Activated T-cell treated with anti-CD3 and anti-CD28 coated beads for 48 hours (primary cell): ENCODE data around the gene LCE5A.
"Not testable (repeated sequence)": the region's sequence is repeated elsewhere in the genome, so short reads cannot be mapped to it uniquely, and the experiment has no call there.

Experiments used
- DNase-seq: peaks from one replicate; pipeline ENCODE4 v3.0.0-alpha.2; 2020; ENCODE audit warnings: low read depth

LCE5A gene, protein sequence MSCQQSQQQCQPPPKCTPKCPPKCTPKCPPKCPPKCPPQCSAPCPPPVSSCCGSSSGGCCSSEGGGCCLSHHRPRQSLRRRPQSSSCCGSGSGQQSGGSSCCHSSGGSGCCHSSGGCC

DNA sequence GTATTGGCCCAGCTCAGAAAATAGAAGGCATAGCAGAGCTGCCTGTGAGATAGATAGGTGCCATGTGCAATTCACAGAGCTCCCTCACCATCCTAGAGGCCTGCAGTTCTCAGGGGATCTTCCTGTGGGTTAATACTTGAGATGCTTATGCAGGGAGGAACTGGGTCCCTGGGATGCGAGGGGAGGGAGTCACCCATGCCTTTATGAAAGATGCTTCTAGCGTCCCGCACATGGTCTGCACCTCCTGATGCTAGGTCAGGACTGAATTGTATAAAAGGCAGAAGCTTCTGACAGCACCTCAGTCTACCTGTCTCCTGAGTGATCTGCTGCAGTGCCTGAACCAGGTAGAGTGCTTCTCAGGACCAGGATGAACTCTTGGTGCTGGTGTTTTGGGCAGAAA, at the start of gene LCE5A:
Gene LCE5A (plus strand): TSS at position 301 of the 400 bp plus-strand sequence. CDS start 732 bp downstream, outside the sequence.
- DNase-seq, result no peak

DNA sequence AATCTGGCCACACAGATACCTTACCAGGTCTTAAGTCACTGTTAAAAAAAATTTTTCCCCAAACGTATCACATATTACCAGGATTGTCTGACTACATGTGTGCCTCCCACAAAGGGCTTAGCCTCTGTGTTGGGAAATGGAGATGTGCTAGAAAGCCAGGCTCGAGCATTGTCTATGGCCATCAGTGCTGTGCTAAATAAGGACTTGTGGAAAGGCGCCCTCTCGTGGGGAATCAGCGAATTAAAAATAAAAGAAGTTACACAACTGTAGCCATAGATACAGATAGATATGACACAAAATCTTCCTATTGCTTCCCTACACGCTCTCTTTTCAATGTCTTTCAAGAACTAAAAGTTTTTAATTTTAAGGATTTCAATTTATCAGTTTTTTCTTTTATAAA, 49.1 kb upstream of the LCE5A start:
- DNase-seq, result peak; percentile 34

DNA sequence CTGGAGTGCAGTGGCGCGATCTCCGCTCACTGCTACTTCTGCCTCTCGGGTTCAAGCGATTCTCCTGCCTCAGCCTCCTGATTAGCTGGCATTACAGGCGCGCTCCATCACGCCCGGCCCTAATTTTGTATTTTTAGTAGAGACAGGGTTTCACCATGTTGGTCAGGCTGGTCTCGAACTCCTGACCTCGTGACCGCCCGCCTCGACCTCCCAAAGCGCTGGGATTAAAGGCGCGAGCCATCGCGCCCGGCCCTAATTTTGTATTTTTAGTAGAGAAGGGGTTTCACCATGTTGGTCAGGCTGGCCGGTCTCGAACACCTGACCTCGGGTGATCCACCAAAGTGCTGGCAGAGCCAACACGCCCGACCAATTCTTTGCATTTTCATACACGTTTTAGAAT, 48.0 kb upstream of the LCE5A start:
- no peak for DNase-seq

DNA sequence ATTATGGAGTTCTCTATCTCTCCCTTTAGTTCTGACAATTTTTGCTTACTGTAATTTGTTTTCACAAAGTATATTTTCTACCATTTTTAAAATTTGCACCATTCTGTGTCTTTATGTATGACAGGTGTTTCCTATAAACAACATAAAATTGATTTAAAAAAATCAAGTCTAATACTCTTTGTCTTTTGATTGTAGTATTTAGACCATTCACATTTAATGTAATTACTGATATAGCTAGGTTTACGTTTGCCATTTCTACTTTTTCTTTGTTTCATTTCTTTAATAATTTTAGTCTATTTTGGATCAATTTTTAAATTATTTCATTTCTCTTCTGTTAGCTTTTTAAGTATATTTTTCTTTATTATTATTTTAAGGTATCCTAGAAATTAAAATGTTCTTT, 44.4 kb upstream of the LCE5A start:
- no peak for DNase-seq

DNA sequence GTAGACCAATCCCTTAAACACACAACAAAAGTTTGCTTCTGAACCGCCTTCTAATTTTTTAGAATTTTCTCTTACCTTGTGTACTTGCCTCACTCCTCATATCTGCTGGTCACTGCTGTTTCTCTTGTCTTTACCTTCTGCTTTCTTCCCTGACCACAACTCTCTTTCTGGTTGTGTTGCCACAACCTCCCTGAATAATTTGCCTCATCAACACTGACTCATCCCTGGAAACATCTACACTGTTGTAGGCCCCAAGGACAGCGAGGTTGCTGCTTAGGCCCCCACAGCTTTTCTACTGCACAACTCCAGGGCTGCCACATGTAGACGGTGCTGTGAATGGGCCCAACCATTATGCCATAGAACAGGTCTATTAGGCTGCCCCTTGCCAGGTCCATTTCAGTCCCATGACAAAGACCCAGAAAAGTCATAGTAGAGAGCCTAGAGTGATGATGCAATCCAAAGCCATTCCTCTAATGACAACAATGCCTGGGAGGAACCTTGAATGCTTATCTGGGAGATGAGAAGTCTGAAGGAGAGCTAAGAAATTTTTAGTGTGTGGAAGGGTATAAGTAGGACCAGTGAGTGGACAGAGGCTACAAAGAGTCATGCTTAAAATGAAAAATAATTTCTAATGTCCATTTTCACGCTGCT, 36.6 kb upstream of the LCE5A start:
- no peak for DNase-seq

DNA sequence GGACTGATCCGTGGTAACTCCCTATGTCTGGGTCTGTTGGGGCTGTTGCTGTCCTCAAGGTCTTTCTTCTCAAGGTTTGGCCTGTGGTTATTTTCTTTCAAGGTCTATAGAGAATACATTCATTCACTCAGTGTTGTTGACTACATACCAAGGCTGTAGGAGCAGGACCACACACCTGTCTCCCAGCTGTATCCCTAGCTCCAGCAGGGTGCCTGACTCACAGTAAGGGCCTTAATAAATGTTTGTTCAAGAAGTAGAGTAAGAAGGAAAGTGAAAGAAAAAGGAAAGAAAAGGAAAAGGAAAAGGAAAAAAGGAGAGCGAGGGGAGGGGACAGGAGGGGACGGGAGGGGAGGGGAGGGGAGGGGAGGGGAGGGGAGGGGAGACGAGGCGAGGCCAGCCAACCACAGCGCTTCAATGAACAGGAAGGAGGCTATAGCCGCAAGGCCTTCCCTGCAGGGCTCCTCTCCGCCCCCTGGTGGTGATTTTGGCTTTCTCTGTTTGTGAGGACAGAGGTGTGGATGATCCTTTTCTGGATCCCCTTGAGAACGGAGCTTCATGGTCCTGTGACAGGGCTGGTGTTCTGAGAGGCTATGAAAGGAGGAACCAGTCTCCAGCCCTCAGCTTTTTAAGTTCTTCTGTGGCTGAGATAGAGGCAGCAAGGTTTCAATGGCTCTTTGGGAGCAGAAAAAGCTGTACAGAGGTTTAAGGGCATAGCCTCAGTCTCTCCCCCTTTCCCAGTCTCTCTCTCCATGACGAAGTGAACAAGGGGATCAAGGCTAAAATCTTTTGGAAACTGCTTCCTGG, 30.6 kb upstream of the LCE5A start:
- DNase-seq, result peak; percentile 49

DNA sequence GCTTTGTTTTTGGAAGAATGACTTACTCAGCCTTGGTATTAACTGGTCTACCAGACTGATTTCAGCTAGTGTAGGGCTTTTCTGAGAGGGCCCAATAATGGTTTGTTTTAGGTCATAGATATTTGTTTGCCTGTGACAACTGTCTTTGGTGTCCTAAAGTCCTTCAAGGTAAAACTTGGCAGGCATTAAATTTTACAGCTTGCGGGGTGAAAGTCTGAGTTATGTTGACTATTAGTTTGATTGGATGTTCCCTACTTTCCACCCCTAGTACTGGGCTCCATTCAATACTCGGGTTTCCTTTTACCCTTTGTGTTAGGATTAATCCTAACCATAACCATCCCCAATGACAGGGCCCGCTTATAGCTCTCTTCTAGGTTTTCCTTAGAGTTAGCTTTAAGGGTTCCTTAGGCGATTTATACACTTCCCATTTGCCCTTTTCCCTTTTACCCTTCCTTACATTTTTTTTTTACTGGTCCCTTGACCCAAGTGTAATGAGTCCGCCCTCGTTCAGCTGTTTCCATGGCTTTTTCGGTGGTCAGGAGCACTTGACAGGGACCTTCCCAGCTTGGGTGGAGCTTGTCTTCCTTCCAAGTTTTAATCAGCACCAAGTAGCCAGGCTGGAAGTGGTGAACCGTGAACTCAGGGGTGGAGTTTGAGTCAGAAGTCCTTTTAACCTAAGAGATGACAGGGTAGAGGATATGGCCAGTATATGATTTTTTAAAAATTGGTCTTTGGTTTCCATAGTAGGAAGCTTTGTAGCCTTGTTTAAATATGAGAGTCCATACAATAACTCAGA, 28.5 kb upstream of the LCE5A start:
- DNase-seq, result no peak

DNA sequence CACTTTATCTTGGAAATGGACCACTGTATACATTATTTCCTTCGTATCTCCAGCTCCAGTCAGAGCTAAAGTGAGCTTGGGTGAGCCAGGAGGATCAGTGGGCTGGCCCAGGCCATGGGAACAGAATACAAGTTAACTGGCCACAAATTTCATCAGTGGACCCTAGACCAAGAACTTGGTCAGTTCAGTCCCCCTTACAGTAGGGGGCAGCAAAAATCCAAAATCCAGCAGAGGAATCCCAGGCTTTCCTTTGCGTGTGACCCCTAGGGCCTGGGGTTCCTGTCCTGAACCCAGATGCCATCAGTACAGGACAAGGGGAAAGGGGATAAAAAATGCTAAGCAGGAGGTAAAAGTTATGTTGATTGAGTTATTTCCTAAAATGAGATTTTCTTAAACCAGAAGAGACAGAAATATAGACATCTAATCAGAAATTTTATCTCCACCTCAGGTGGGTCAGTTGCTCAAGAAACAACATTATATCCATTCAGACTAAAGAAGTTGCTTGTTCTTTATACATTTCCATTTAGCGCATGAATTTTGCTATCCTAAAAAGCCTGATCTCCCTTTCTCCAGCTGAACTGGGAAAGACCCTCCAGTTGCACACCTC, 24.1 kb upstream of the LCE5A start:
- DNase-seq, result no peak

DNA sequence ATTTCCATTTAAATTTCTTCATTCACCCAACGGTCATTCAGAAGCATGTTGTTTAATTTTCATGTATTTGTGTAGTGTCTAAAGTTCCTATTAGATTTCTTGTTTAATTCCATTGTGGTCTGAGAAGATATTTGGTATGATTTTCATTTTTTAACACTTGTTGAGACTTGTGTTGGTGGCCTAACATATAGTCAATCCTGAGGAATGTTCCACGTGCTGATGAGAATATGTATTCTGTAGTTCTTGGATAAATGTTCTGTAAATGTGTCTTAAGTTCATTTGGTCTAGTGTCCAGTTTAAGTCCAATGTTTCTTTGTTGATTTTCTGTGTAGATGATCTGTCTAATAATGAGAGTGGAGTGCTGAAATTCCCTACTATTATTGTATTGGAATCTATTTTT, 22.7 kb upstream of the LCE5A start:
- DNase-seq, result no peak

DNA sequence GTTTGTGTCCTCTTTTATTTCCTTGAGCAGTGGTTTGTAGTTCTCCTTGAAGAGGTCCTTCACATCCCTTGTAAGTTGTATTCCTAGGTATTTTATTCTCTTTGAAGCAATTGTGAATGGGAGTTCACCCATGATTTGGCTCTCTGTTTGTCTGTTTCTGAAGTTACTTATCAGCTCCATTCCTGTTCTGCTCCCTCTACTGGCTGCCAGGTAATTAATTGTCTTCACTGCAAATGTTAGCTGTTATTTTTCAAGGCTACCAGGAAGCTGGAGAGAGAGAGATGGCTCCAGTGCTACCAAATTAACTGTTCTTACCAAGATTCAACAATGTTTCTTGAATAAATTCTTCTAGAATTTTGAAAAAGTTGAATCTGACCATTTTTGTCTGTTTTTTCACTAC, 19.1 kb upstream of the LCE5A start:
- not testable (repeated sequence) for DNase-seq

DNA sequence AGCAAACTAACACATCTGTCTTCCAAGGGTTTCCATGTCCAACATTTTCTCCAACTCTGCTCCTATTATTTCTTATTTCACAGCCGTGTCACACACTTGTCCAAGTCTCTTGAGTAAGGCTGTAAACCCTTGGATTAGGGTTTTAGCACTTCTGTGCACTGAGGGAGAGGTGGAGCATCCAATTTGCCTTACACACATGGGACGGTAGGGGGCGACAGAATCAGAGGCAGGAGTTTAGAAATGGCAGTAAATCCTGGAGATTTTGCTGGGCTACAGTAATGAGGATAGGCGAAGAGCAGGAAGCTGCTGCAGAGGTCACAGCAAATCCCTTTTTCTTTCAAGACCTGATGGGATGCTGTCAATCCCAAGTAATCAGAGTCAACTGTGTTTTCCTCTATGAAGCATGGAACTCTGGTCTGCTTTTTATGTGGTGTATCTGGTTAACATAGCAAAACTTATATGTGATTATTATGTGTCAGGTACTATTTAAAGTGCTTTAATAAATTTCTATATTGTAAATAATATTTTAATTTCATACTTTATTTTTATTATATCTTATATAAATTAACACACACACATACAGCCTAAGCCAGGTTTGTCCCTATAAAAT, 15.4 kb upstream of the LCE5A start:
- DNase-seq, result no peak

DNA sequence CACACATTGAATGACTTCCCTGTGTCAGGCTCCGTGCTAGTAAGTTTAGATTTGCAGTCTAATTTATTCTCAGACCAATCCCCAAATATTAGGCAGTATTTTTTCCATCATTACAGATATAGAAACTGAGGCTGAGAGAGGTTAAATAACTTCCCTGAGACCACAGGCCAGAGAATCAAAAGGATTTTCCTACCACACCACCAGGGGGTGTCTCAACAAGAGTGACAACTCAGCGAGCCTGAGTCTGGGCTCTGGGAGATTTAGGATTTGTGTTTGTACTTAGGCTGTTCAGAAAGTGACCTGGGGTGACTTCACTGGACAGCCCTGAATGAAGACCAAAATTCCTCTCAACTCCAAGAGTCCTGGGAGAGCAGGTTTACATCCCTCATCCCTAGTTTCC, 13.3 kb upstream of the LCE5A start:
- no peak for DNase-seq

DNA sequence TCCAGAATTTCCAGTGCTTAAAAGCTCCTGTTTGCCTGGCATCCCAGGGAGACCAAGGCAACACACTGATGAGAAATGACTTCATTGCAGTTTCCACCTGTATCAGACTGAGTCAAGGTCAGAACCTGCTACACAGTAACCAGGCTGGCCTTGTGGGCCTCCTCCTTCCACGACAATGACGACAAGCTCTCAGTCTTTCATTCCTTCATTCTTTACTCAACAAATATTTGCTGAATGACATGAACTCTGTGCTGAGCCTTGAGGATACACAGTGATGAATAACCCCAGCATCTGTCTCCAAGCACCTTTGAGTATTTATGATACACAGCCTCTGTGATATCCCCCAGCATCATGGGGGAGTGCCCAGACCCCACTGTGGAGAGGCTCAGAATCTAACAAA, 8.9 kb upstream of the LCE5A start:
- no peak for DNase-seq

DNA sequence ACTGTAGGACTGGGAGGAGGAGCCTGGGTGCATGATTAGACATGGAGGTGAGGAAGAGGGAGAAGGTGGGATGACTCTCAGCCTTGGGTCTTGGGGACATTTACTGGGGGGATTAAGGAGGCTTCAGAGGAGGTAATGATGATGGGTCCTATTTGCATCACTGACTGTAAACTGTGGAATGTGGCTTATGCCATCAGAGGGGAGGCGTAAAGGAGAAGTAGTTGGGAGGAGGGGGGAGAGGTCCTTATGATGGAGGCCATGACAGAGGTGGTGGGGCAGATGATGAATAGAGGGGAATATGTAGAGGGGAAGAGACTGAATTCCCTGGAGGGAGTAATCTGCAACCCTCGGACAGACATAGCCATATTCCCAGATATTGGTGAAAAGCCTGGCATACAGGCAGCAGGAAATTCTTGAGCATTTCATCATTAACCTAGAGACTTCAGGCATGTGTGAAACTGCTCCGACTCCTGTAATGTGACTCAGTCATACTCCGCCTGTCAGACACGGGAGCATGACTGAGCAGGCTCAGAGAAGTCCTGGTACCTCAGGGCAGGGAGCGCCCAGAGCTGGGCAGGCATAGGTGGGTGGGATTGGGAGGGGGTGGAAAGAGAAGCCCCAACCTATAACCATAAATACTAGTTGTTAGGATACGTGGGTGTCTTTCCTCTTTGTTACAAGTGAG, 8.0 kb upstream of the LCE5A start:
- DNase-seq, result no peak

DNA sequence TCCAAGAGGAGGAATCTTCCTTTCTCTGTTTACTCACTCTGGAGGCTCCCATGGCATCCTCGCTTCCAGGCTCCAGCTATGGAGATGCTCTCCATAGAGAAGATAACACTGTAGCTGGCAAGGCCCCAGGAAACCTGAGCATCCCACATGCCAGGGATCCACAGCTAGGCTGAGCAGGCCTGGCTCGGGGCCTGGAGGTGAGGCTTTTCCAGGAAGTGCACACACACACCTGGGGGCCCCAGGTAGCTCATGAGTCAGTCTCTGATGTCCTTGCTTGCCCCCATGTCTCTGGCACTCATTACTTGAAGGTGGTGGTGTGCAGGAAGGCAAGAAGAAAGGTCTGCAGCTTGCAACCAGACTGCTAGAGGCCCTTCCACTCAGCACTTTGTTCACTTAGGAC, 5.5 kb upstream of the LCE5A start:
- DNase-seq, result no peak

DNA sequence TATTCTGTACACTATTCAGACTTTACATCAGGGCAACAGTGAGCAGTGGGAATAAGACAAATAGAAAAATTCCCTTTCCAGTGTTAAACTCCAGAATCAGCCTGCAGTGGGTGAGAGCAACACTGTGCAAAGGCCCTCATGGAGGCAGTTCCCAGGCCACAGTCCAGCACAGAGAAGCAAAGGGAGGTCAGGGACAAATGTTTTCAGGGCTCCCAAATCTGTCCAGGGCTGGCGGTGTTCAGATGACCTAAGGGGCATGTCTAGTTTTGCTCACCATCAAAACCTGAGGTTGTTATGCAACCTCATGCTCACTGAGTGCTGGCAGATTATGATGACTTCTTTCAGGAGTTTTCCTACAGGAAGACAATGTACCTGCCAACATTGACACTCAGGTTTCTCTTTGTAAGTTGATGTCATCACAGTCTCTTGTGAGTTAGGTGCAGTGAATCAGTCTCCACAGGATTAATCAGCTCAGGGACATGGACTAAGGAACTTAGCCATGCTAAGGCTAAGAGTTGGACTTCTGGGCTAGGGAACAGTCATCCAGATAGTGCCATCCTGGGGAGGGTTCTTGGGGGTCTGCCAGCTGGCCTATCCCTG, 3.6 kb upstream of the LCE5A start:
- no peak for DNase-seq

DNA sequence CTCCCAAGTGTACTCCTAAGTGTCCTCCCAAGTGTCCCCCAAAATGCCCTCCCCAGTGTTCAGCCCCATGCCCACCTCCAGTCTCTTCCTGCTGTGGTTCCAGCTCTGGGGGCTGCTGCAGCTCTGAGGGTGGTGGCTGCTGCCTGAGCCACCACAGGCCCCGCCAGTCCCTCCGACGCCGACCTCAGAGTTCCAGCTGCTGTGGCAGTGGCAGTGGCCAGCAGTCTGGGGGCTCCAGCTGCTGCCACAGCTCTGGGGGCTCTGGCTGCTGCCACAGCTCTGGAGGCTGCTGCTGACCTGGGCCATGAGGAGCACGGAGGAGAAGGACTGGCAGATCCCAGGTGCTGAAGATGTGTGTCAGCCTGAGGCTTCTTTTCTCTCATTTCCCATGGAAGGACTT, 993 bp downstream of the LCE5A start:
- no peak for DNase-seq

DNA sequence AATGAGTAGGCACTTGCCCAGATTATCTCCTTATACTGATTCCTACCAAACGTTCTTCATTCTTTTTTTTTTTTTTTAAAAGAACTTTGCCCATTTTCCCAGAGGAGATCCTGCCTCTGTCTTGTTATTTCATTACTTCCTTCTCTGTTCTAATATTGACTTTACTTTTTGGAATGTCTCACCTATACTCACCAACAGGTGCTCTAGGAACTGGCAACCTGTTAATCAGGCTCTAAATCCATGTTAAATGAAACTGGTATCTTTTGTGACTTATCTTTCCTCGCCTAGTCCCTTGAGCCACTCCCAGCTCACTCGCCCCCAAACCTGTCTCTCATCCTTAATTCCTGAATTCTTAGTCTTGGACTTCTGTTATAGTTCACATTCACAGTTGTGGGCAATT, 2.5 kb downstream of the LCE5A start:
- DNase-seq, result no peak

DNA sequence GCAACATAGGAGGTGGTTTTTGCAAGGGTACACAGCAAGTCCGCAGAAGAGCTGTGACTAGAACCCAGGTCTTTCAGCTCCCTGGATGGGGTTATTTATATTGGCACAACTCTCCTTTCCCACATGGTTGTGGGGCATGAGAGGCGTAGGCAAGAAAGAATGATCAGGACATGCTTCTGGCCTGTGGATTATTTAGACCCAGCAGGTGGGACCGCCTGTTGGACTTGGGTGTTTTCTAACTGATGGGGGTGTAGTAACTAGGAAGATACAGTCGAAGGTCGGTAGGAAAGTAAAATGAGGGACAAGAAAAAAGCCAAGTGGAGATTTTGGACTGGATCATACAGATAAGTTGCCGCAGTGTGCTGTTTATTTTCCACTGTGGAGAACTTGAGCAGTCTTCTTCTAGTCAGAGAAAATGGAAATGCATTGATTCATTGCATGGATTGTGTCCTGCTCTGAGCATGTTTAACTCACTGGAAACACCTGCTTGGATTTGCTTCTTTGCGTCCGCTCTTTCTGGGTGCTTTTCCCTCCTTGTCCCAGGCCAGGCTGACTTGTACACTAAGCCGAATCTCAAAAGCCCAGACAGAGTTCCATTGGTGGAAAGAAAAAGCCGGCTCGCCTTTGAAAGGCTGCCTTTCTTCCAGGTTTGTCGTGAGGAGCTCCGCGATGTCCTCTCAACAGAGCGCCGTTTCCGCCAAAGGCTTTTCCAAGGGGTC, 4.3 kb downstream of the LCE5A start:
- DNase-seq, result no peak

DNA sequence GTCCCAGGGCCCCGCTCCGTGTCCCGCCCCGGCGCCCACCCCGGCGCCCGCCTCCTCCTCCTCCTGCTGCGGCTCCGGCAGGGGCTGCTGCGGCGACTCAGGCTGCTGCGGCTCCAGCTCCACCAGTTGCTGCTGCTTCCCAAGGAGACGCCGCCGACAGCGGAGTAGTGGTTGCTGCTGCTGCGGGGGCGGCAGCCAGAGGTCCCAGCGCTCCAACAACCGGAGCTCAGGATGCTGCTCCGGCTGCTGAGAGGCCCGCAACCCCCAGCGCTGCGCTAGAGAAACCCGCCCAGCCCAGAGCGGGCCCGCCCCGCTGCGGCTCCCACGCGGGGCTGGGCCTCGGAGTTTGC, 4.8 kb downstream of the LCE5A start:
- DNase-seq, result no peak
